OCI-LY1 (cell line): ENCODE results near the gene EMD.

Experiments used
- H2AFZ ChIP-seq: fragments of 200-600 bp; sonication (generic), shearing (Covaris generic); 2 replicates; pipeline ENCODE4 v1.6.0; 2014; ENCODE audit warnings: antibody characterized with exemption, mild to moderate bottlenecking, low read length
- H3F3A ChIP-seq: fragments of 200-600 bp; sonication (generic), shearing (Covaris generic); 2 replicates; pipeline ENCODE4 v1.6.0; 2014; ENCODE audit warnings: mild to moderate bottlenecking, antibody characterized with exemption, low read length, moderate library complexity; ENCODE audit not compliant: insufficient read depth
- H3K27ac ChIP-seq: fragments of 200-600 bp; sonication (generic); 2 replicates; pipeline ENCODE4 v1.5.1; 2014; ENCODE audit warnings: low read length, mixed run types, mild to moderate bottlenecking, low read depth; ENCODE audit not compliant: poor library complexity, severe bottlenecking
- H3K27me3 ChIP-seq: fragments of 200-600 bp; sonication (generic); 2 replicates; pipeline ENCODE4 v1.6.0; 2014; ENCODE audit warnings: antibody characterized with exemption, mild to moderate bottlenecking, low read length, moderate library complexity; ENCODE audit not compliant: insufficient read depth
- H3K36me3 ChIP-seq: fragments of 200-600 bp; sonication (generic); 2 replicates; pipeline ENCODE4 v1.6.1; 2014; ENCODE audit warnings: mild to moderate bottlenecking, antibody characterized with exemption, low read length, moderate library complexity, mixed read lengths; ENCODE audit not compliant: insufficient read depth
- H3K4me1 ChIP-seq: fragments of 200-600 bp; sonication (generic); 2 replicates; pipeline ENCODE4 v1.5.1; 2014; ENCODE audit warnings: mild to moderate bottlenecking, low read length, moderate library complexity; ENCODE audit not compliant: insufficient read depth, severe bottlenecking
- H3K4me2 ChIP-seq: fragments of 200-600 bp; sonication (generic), shearing (Covaris generic); 2 replicates; pipeline ENCODE4 v1.6.1; 2014; ENCODE audit warnings: low read length
- H3K4me3 ChIP-seq: fragments of 200-600 bp; sonication (generic); 2 replicates; pipeline ENCODE4 v1.5.1; 2014; ENCODE audit warnings: low read length, low read depth, mild to moderate bottlenecking, mixed read lengths; ENCODE audit not compliant: poor library complexity, severe bottlenecking
- H3K79me2 ChIP-seq: fragments of 200-600 bp; shearing (Covaris generic); 2 replicates; pipeline ENCODE4 v1.6.1; 2016; ENCODE audit warnings: mixed run types, low read length, mixed read lengths; ENCODE audit not compliant: insufficient read depth
- H3K9ac ChIP-seq: fragments of 200-600 bp; sonication (generic), shearing (Covaris generic); 2 replicates; pipeline ENCODE4 v1.6.1; 2014; ENCODE audit warnings: mild to moderate bottlenecking, low read length, mixed read lengths
- H3K9me2 ChIP-seq: fragments of 200-600 bp; sonication (generic), shearing (Covaris generic); 2 replicates; pipeline ENCODE4 v1.6.1; 2014; ENCODE audit warnings: low read depth, mild to moderate bottlenecking, low read length, mixed read lengths
- H3K9me3 ChIP-seq: fragments of 200-600 bp; shearing (Covaris generic); 2 replicates; pipeline ENCODE4 v1.6.1; 2014; ENCODE audit warnings: low read length, mixed read lengths
- H4K20me1 ChIP-seq: fragments of 200-600 bp; sonication (generic), shearing (Covaris generic); 2 replicates; pipeline ENCODE4 v1.6.0; 2016; ENCODE audit warnings: mild to moderate bottlenecking, low read length; ENCODE audit not compliant: insufficient read depth
- CTCF ChIP-seq: fragments of 200-600 bp; sonication (generic), shearing (Covaris generic); IDR thresholded peaks from 2 replicates; pipeline ENCODE4 v1.5.1; 2017; ENCODE audit warnings: mild to moderate bottlenecking, antibody characterized with exemption, low read length, moderate library complexity, mixed read lengths
- EZH2 ChIP-seq: fragments of 200-600 bp; sonication (generic), shearing (Covaris generic); IDR thresholded peaks from 2 replicates; pipeline ENCODE4 v1.8.0; 2017; ENCODE audit warnings: borderline replicate concordance, mixed run types, mild to moderate bottlenecking, antibody characterized with exemption, low read length, moderate library complexity, mixed read lengths

The EMD gene

GRCh38 chrX:154411981-154412340, 32.9 kb downstream of the EMD start:
- Histone ChIP-seq H3K36me3 (no peaks in the 10 kb centered on the region), H3K9ac (peak overlapping the region; percentile 85), H3K4me3 (peak overlapping the region; percentile 75), H3K27me3 (no peaks in the 10 kb centered on the region), H3K4me2 (peak overlapping the region; percentile 86), H3K79me2 (no peaks in the 10 kb centered on the region), H2AFZ (no peak overlapping the region), H3K4me1 (peaks cover 32% of the 10 kb centered on the region), H3F3A (no peaks in the 10 kb centered on the region), H3K27ac (peak overlapping the region; percentile 72), H4K20me1 (no peaks in the 10 kb centered on the region), H3K9me2 (no peaks in the 10 kb centered on the region), H3K9me3 (no peaks in the 10 kb centered on the region)
- TF ChIP-seq CTCF (no peak), EZH2 (no peak)

GRCh38 chrX:154412468-154412867, 33.4 kb downstream of the EMD start:
- Histone ChIP-seq H3K36me3 (no peaks in the 10 kb centered on the region), H4K20me1 (no peaks in the 10 kb centered on the region), H3K4me2 (peak overlapping the region; percentile 86), H3K27me3 (no peaks in the 10 kb centered on the region), H3K9ac (peak overlapping the region; percentile 85), H3K9me2 (no peaks in the 10 kb centered on the region), H2AFZ (no peak overlapping the region), H3K9me3 (no peaks in the 10 kb centered on the region), H3K4me3 (peak overlapping the region; percentile 75), H3K4me1 (peaks cover 32% of the 10 kb centered on the region), H3K27ac (peak overlapping the region; percentile 72), H3K79me2 (no peaks in the 10 kb centered on the region), H3F3A (no peaks in the 10 kb centered on the region)
- no peak for TF ChIP-seq EZH2
- no peak for TF ChIP-seq CTCF

GRCh38 chrX:154413142-154413541, 34.0 kb downstream of the EMD start:
- no peaks in the 10 kb centered on the region for H4K20me1 ChIP-seq
- H3K9me3 ChIP-seq = no peaks in the 10 kb centered on the region
- H3K4me1 ChIP-seq = peaks cover 29% of the 10 kb centered on the region
- H3F3A ChIP-seq = no peaks in the 10 kb centered on the region
- H3K27ac ChIP-seq = peak overlapping the region; percentile 72
- no peak overlapping the region for H3K4me2 ChIP-seq
- no peak overlapping the region for H3K4me3 ChIP-seq
- H3K79me2 ChIP-seq = no peaks in the 10 kb centered on the region
- H3K9me2 ChIP-seq = no peaks in the 10 kb centered on the region
- H3K36me3 ChIP-seq = no peaks in the 10 kb centered on the region
- H3K27me3 ChIP-seq = no peaks in the 10 kb centered on the region
- TF ChIP-seq CTCF = no peak
- TF ChIP-seq EZH2 = no peak
- no peak overlapping the region for H2AFZ ChIP-seq
- no peak overlapping the region for H3K9ac ChIP-seq
